Cardiac fibroblast (primary cell): ENCODE results near the gene AURKB.
A peak's percentile ranks its signal among the peaks of the same experiment; 100 is the strongest.

Source experiments
- DNase-seq, 2 donors: peaks; one replicate each; pipeline versions ENCODE4 v3.0.0 to v3.0.0-alpha.2; 2010; ENCODE audit warnings: low read depth in 2 of 2
- H3K4me3 ChIP-seq, 2 donors: replicated peaks in 1 of 2; 1 replicate in 1 of 2; 2 replicates in 1 of 2; pipeline ENCODE4 v1.5.1; 2011; ENCODE audit warnings: low read depth in 2 of 2, low read length in 2 of 2, mild to moderate bottlenecking in 2 of 2, moderate library complexity in 1 of 2
- CTCF ChIP-seq: IDR thresholded peaks from one replicate; pipeline ENCODE4 v1.5.1; 2011; ENCODE audit warnings: low read depth, mild to moderate bottlenecking, low read length, inconsistent platforms

Gene AURKB

GRCh38 chr17:8237175-8237574 lies 26.8 kb upstream of the AURKB start:
- no peak for DNase-seq
- no peak for TF ChIP-seq CTCF
- no peak overlapping the region for H3K4me3 ChIP-seq

- no peak for TF ChIP-seq CTCF
- H3K4me3 ChIP-seq, result no peak overlapping the region
- no peak for DNase-seq
Measured at GRCh38 chr17:8235676-8236075, 25.3 kb upstream of the AURKB start.

- TF ChIP-seq CTCF, result no peak
- DNase-seq, result no peak
- H3K4me3 ChIP-seq, result no peak overlapping the region
Measured at GRCh38 chr17:8234361-8235270, 24.2 kb upstream of the AURKB start.

- H3K4me3 ChIP-seq, result no peak overlapping the region
- TF ChIP-seq CTCF, result no peak
- DNase-seq, result no peak
Measured at GRCh38 chr17:8231701-8232100, 21.3 kb upstream of the AURKB start.

- no peak for TF ChIP-seq CTCF
- H3K4me3 ChIP-seq, result peak overlapping the region in 1 of 2 donors; percentile 51
Measured at GRCh38 chr17:8227238-8227581, 16.8 kb upstream of the AURKB start.

GRCh38 chr17:8226536-8227237 lies 16.3 kb upstream of the AURKB start:
- peak; percentile 94 to 95 for DNase-seq
- TF ChIP-seq CTCF, result no peak
- H3K4me3 ChIP-seq, result peak overlapping the region; percentile 31 to 51

More at GRCh38 chr17:8227238-8227581, 16.8 kb upstream of the AURKB start:
- DNase-seq, result no peak
